Astrocyte of the hippocampus (primary cell): Measurements from ENCODE around the gene MAP1LC3C.
"Not testable (repeated sequence)": the region's sequence is repeated elsewhere in the genome, so short reads cannot be mapped to it uniquely, and the experiment has no call there.

Source experiments
- DNase-seq: peaks from one replicate; pipeline ENCODE4 v3.0.0; 2011; ENCODE audit warnings: low read depth, low spot score

MAP1LC3C gene

DNA sequence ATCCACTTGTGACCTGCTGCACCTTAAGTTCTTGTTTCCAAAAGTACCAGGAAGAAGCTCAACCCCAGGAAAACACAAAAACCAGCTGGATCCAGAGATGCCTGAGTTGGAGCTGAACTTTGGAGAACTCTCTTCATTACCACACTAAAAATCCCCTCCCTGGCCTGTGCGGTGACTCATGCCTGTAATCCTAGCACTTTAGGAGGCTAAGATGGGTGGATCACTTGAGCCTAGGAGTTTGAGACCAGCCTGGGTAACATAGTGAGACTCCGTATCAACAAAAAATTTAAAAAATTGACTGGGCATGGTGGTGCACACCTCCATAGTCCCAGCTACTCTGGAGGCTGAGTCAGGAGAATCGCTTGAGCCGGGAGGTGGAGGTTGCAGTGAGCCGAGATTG lies 6.2 kb downstream of the MAP1LC3C start:
- no peak for DNase-seq

DNA sequence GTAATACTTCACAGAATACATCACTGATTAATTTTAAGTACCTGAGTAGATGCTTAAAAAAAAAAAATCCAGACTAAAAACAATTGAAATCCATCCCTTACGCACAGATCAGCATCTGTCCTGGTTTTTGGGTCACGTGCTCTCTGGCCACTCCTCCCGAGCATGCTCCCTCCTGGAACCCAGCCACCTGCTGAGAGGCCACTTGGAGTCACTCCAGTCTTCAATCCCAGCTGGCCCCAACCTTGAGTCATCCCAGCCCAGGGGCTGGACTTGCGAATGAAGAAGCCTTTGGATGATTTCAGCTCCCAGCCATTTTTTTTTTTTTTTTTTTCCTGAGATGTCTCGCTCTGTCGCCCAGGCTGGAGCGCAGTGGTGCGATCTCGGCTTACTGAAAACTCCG lies 8.9 kb downstream of the MAP1LC3C start:
- peak; percentile 83 for DNase-seq

GRCh38 chr1:241988389-241988930 lies 10.4 kb downstream of the MAP1LC3C start:
- not testable (repeated sequence) for DNase-seq

DNA sequence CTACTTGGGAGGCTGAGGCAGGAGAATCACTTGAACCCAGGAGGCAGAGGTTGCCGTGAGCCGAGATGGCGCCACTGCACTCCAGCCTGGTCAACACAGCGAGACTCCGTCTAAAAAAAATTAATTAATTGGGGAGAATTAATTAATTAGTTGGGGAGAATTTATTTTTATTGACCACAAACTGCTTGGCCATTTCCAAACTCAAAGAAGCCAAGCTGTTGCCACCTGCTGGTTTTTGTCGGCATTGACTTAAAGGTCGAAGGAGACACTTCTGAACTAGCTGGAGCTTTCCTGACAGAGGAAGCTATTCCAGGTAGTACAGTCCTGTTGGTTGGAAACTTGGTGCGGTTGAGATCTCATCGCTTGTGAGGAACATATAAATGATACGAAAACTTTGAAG lies 13.1 kb downstream of the MAP1LC3C start:
- peak; percentile 58 for DNase-seq

DNA sequence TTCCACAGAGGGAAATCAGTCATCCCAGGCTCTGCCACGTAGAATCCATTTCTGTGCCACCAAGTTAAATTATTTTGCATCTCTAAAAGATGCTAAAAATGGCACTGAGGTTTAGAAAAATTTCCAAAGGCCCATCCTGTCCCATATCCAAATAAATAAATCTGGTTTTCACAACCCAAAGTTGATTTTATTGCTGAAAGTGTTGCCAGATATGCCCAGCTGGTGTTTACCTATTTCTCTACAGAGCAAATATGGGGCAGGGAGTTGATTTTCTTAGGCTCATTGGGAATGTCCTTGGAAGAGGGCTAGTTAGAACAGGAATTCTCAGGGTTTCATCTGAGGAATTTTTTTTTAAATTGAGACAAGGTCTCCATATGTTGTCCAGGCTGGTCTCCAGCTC lies 19.0 kb downstream of the MAP1LC3C start:
- DNase-seq: no peak

GRCh38 chr1:241979071-241979470 lies 19.8 kb downstream of the MAP1LC3C start:
- no peak for DNase-seq

- no peak for DNase-seq
Observed at GRCh38 chr1:241976229-241976628, 22.7 kb downstream of the MAP1LC3C start.

- peak; percentile 93 for DNase-seq
Observed at GRCh38 chr1:241972703-241973369, 26.1 kb downstream of the MAP1LC3C start.

DNA sequence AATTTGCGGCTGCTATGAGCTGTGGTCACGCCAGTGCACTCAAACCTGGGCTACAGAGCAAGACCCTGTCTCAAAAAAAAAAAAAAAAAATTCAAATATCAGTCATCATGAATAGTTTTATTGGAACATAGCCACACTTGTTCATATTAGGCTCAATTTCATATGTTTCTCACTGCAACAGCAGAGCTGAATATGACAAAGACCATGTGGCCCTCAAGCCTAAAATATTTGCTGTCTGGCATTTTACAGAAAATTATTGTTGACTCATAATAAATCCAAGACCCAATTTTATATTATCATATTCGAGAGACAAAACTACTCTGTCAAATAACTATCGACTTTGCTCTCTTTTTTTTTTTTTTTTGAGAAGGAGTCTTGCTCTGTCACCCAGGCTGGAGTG lies 30.3 kb downstream of the MAP1LC3C start:
- no peak for DNase-seq

GRCh38 chr1:241964550-241965282 lies 34.2 kb downstream of the MAP1LC3C start:
- DNase-seq: no peak

GRCh38 chr1:241963722-241964121 lies 35.2 kb downstream of the MAP1LC3C start:
- no peak for DNase-seq

DNA sequence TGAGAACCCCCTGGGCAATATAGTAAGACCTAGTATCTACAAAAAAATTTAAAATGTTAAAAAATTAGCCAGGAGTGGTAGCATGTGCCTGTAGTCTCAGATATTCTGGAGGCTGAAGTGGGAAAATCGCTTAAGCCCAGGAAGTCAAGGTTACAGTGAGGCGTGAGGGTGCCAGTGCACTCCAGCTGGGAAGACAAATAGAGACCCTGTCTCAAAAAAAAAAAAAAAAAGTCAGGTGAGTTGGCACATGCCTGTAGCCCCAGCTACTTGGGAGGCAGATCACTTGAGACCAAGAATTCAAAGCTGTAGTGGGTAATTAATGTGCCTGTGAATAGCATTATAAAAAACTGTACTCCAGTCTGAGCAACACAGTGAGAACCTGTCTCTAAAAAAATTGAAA lies 36.7 kb downstream of the MAP1LC3C start:
- DNase-seq: no peak

- no peak for DNase-seq
Observed at GRCh38 chr1:241957692-241958494, 41.0 kb downstream of the MAP1LC3C start, which contains the start of gene BECN2. BECN2 (plus strand) TSS chr1:241957767; CDS start chr1:241957767, 0 bp downstream.

- DNase-seq: no peak
Observed at GRCh38 chr1:241950390-241950789, 48.5 kb downstream of the MAP1LC3C start.

DNA sequence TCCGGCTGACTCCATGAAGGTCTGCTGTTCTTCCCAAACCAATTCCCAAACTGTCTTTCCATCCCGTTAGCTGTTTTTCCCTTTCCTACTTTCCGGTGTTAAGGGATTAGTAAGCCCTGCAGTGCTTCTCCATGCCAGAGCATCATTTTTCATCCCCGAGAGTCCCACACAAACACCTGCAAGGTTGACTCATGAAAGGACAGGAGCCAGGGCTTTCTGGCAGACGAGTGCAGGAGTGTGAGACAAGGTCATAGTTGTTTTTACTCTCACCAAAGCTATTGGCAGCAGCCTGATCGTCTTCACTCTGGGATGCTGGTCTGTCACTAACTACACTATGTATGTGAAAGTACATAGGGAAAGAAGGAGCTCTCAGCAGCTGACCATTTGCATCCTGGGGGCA lies 51.5 kb downstream of the MAP1LC3C start:
- DNase-seq: no peak
